IPS-11a (cell line): Measurements from ENCODE around the gene RUNX2.

Experiments
- H3K4me3 ChIP-seq: one replicate; pipeline ENCODE4 v1.5.1; 2013; ENCODE audit warnings: low read depth, low read length, control low read depth

The RUNX2 gene

DNA sequence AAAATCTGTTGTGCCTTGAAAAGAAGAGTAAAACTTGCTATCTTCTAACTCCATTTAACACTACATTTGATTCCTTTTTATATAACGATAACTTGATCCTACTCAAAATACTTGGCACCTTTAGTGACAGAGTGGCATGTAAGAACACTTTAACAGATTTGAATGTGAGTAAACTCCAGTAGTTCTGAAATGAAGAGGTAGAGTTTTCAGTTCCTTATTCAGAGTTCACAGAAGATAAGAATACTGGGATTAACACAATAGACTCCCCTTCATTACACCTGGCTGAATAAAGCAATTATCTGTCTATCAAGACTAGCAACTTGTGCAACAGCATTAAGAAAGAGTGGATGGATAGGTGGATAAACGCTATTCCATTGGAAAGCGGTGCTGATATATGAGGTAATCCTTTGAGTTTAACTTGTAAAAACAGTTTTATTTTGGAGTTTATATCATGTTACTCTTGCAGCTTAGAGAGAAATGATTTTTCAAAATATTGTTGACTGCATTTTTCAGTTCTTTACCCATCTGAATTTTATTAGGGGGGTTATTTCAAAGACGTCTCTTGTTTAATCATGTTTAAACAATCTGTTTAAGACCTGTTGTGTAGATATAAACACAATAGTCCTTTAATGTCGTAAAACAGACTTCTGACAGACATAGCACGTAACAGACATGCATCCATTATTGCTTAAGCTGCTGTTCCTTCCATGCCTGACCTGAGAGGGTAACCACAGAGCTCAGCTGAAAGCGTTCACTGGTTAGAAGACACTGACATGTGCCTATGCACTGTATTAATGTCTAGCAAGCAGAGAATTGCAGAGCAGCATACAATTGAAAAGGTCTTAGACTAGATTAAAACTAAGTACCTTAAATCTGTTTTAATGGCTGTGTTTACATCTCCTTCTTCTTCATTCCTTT is 152.0 kb downstream of the RUNX2 start:
- no peak overlapping the region for H3K4me3 ChIP-seq

DNA sequence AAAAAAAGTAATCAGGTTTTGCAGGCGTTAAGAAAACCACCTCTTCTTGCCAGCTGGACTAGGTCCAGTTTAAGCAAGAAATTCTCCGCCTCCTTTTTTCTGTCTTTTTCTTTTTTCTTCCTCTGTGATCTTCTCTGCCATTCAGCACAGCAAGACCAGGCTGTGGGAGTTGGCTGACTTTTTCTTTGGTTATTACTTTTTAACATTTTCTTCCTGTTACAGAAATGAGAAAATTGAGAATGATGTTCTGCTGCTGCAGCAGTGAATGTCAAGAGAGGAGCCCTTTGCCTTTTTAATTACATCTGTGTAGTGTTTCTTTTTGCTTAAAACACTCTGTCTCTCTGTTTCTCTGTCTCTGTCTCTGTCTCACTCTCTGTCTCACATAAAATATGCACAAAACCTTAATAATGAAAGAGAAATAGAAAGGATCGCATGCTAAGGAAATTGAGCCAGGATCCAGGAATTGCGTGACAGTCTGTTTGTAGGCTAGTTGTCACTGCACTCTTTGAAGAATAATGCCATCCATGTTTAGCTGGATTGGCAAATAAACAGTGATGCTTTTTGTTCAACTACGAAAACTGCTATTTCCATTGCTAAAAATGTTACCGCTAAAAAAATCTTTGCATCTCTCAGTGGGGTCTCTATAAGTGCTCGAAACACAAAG is 152.8 kb downstream of the RUNX2 start:
- no peak overlapping the region for H3K4me3 ChIP-seq

DNA sequence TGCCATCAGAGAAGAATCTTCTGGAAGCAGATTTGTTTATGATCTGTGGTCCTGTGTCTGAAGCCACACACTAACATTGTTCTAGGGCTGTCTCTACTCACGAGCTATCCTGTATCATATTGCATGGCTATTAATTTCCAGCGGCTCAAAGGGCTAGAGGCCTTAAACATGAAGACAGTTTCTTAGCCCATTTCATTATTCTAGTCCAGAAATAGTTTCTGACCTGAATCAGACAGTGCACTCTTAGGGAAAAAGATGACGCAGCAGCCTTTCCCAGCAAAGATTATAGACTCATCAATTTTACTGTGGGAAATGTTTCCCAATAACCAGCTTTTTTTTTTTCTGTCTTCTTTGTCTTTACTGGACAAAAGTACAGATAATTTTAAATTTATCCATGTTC is 154.9 kb downstream of the RUNX2 start:
- no peak overlapping the region for H3K4me3 ChIP-seq

DNA sequence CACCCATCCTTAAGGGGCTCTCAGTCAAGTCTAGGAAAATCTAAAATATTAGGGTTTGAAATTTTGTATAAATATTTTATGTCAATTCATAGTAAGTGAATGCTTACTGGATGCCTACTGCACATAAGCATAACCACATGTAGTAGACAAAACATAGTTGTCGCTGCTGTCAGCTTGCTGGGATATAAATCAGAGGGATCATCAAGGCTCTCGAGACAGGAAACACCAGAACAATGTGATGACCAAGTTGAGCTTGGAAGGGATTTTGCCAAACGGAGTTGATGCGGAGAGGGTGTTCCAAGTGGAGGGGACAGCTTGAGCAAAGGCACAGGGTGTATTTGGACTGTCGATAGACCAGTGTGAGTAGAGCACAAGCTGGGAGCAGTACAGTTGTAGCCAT is 155.4 kb downstream of the RUNX2 start:
- H3K4me3 ChIP-seq, result no peak overlapping the region

DNA sequence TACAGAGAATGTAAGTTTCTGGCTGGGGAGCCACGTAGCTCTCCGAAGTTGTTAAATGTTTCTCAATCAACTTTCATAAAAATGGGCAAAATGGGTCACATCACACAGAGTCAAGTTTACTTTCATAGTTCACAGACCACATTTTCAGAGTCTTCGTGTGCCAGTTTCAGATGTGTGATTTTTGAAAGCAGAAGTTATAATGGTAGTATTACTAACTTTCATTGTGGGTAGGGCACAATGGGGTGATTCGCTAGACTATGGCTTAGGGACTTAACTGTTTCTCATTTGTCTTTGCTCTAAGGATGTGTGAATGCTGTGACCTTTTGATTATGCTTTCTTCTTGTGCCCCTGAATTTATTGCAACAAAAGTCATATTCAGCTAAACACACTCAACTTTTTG is 158.6 kb downstream of the RUNX2 start:
- no peak overlapping the region for H3K4me3 ChIP-seq

DNA sequence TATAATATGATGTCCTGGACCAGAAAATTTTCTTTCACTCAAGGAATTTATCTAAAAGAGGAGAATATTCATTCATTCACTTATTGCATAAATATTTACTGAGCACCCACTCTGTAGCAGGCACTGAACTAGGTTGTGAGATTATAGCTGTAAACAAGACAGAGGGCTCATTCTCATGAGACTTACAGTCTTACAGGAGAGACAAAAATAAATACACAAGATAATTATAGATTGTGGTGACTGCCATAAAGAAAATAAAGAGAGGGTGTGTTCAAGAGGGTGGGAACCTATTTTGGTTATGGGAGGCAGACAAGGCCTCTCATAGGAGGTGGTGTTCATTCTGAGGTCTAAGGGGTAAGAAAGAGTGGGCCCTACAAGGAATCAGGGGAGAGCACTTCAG is 159.5 kb downstream of the RUNX2 start:
- H3K4me3 ChIP-seq, result no peak overlapping the region

DNA sequence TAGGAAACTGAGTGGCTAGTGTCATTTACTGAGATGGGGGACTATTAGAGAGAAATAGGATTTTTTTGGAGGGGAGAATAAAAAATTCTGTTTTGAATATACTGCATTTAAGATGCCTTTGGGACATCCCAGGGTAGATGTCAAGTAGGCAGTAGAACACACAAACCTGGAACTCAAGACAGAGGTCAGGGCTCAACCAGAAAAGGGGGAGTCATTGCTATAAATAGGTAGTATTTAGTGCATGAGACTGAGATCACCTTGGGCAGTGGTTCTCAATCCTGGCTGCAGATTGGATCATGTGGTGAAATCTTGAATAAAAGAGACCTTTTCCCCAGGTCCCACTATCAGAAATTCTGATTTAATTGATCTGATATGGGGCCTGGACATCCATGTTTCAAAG is 160.1 kb downstream of the RUNX2 start:
- H3K4me3 ChIP-seq, result no peak overlapping the region

DNA sequence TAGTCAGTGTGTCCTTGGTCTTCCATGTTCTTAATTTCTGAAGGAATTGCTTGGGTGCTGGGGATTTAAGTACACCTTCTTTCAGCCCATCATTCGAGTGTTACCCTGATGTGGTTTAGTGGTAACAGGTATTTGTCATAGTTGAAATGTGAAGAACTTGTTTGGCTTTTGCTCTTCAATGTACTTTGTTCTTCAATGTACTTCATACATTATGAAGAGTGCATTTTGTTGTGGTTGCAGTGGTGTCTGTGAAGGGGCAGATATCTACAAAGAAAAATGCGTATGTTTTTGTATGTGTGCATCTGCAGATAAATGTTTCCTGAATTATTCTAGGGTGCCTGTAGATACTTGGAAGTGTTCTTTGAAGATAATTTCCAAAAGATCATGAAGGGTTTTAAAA is 160.8 kb downstream of the RUNX2 start:
- no peak overlapping the region for H3K4me3 ChIP-seq

DNA sequence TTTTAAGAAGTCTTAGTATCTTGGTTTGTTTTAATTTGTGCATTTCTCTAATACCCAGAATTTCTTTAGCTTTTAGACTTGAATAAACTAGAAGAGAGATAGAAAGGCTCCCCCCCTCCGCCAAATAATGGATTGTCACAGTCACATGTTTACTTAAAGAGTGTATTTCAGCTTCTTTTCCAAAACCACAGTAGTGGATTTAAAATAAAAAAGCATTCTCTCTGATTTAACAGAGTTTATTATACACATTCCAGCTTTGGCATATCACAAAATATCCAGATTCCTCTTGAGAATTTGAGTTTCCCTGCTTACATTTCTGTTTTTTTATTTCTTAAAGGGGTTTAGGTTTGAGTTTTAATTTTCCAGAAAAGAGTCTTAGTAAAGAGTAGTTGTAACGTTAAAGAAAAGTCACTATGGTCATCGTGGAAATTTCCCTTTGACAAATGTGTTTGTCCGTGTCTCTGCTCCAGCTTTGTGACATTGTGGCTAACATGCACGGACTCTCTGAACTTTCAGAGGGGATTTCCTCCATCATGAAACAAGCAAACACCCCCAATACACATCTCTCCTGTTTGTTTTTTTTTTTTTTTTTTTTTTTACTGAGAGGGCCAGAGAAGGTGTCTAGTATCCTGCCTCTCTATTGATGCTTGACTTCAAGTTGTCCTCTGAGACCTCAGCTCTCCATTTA is 163.1 kb downstream of the RUNX2 start:
- no peak overlapping the region for H3K4me3 ChIP-seq

DNA sequence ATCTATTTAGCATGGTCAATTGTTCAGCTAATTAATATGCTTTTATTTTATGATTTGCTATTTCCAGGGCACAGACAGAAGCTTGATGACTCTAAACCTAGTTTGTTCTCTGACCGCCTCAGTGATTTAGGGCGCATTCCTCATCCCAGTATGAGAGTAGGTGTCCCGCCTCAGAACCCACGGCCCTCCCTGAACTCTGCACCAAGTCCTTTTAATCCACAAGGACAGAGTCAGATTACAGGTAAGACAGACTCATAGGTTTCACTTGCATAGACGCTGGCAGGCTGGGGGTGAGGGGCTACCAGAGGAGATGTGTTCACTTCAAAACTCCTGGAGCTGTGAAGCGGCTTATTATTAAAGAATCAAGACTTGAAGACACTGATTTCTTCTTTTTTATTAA is 163.7 kb downstream of the RUNX2 start:
- no peak overlapping the region for H3K4me3 ChIP-seq

DNA sequence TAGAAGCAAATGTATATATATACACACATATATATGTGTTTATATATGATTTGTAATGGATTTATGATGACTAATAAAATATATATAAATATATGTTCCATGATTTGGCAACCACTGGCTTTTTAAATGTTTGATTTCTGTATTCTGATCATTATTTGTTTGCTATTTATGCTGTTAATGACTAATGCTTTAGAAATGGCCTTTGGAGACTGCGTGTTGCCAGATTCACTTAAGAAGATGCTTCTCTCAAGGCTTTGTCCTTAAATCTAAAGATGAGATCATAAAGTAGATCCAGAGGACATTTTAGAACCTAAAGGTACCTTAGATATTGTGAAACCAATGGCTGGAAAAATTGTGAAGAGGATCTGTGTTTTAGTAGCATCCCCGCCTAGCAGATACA is 165.6 kb downstream of the RUNX2 start:
- H3K4me3 ChIP-seq, result no peak overlapping the region

DNA sequence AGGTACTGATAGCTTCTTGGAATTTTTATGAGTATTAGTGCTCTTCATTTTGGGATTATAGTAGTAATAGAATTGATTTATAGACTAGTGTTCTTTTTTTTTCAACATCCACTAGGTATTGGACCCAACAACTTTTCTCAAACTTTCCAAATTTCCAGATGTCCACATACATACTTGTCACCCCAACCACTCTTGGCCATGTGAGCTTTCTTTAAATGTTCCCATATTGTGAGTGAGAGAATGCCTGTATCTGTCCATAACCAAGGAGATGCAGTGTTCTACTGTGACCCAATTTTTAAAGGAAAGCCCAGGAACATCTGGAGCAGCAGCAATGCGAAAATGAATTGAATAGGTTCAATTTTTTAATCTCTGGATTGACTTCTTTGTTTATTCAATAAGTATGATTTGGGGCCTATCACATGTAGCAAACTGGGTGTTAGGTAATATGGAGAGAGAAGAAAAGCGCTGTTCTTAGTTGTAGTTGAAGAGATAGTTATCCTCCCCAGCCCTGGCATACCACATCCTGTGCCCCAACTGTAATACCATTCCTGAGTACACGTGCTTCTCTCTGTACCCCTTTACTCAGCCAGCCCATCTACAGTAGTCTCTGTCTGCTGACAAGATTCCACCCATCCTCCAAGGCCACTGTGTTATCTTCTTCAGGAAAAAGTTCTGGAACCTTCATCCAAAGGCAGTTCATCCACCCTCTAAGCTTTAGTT is 166.4 kb downstream of the RUNX2 start:
- H3K4me3 ChIP-seq, result no peak overlapping the region

DNA sequence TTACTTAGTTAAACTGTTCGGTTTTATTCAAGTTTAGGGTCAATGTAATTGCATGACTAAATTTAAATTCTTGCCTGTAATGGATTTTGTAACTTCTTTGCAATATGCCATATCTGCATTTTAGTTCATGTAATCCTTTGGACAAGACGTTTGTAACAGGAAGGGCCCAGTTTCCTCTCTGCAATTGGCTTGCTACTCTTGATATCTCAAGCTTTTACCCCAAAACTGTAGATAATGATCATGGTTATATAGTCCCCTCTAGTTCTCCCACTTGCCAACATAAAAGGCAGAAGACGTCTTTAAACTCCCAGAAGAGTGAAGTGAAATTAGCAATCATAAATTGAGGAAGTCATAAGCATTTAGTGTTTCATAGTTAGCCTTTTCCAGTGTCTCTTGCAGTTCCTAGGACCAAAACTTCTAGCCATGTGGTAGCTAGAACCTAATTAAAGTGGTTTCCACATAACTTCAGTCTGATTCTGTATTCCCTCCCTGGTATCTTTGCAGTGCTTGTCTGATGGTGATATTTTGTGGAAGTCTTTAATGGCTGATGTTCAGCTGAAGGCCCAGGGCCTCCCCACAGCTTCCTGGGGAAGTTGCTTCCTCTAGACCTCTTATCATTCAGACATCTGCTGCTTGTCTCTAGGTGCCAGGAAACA is 167.4 kb downstream of the RUNX2 start:
- H3K4me3 ChIP-seq, result no peak overlapping the region

DNA sequence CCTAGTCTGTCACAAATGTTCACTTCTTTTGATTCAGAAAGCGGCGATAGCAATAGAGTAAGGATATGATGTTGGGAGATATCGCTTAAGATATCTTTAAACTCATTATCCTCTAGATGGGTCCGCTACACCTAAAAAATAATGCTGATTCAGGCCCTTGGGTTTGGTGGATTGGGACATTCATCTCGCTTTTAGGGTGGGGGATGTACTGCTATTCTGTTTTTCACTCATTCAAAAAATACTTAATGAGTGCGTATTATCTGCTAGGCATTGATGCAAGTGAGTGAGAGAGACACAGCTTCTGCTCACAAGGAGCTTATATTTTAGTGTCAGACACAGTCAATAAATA is 167.9 kb downstream of the RUNX2 start:
- no peak overlapping the region for H3K4me3 ChIP-seq

DNA sequence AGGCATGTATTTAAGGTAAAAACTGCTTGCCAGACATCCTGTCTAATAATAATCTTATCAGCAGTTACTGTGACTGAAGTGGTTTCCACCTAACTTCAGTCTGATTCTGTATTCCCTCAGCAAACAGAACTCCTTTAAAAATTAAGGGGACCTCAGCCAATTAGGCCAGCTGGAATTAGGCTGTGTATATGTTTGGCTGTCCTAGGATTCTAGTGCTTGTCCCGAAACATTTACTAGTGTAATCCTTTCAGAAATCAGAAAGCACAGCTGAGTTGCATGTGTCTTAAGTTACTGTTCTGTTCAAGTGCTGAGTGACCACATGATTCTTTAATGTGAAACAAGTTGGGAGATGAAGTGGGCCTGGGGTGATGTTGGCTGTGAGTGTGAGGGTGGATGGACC is 170.5 kb downstream of the RUNX2 start:
- no peak overlapping the region for H3K4me3 ChIP-seq

DNA sequence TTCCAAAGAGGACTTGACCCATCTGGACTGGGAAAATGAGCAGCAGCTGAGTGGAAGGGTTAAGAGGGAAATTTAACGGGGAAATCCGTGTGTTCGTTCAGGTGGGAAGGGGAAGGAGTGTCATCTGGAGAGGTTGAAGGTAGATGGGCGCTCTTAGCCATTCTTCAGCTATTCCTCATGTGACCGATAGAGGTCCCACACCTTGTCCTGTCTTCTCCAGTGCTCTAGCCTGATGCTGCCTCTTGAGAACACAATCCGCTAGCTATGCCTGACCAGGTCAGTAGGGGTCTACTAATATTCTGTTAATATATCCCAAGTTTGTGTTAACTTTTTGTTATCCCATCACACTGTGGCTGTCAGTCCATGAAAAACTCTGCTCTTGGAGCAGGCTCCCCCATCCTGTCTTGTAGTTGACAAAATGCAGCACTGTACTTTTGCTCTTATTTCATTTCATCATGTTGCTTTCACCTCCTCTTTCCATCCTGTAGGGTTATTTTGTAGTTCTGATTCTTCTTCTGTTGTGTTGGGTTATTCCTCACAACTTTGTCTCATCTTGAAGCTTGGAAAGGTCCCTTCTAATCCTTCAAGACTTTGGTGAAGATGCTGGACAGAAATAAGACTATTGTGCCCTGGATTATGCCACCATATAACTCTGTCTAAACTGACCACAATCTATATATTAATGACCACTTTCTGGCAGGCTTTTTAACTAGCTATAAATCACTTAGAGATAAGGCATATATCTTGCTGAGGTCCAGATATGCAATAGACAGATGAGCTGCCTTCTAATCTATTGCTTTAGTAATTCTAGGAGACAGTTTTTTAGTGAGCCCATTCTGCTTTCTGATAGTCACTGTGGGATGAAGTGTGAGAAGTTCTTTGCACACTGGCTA is 173.0 kb downstream of the RUNX2 start:
- no peak overlapping the region for H3K4me3 ChIP-seq

DNA sequence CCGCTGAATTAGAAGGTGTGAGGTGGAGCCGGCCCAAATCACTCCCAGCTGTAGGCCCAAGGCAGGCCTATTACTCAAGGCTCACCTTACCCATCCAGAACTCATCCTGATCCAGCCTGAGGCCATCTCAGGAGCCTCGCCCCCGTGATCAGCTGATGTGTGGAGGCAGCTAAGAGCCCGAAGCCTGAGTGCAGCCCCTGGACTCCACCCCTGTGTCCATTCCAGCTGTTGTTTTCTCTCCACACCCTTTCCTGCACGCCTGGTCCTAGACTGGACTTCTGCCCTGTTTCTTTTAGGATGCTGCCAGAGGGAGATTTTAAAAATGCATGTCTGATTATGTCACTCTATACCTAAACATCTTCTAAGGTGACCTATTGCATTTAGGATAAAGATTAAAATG is 174.3 kb downstream of the RUNX2 start:
- no peak overlapping the region for H3K4me3 ChIP-seq

DNA sequence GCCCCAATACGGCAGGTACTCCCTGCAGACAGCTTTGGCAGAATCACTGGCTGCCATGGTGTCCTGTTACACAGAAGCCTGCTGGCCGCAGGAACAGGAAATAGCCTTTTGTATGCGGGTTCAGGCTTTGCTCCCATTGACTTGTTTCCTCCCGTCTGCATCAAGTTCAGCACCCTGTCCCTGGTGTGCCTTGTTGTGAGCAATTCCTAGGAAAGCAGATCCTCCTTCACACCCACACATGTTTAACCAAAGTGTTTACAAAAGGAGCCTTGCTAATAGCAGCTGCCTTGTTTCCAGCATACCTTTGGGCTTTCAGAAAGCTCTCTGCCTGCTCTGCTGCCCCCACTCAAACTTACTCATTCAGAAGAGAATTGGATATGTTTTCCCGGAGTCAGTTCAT is 176.8 kb downstream of the RUNX2 start:
- no peak overlapping the region for H3K4me3 ChIP-seq

DNA sequence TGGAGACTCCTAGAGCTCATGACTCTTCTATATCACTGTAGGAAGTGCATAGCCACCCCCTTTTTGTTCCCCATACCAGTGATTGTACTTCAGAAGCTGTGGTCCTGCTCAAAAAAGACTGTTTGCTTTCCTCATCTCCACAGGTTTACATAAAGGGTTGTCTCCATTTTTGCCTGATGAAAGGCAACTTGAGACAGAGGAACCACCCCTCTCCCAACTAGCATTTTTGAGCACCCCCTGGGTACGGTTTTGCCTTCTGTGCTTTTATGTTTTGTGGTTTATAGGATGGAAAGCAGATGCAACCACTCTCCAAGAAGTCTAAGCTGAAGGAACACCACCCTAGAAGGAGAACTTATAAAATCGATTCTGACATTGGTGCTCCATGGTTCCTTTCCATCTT is 177.3 kb downstream of the RUNX2 start:
- no peak overlapping the region for H3K4me3 ChIP-seq

DNA sequence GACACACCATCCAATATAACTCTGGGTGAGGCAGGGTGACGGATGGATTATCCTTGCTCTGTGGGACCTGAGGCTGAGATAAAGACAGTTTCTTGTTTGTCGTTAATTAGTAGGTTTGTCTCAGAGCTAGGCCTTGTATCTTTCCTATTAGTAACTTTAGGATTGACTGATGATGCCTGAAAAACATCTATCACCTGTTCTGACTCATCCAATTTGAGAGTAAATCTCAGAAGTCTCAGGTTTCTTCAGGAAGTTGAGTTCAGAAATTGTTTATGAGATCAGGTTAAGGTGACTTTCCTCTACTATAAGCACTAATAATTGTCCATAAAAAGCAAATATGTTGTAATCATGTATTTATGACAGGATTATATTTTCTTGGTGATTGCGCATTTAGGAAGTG is 179.1 kb downstream of the RUNX2 start:
- H3K4me3 ChIP-seq, result no peak overlapping the region
